ENCODE measurements around the gene HM13.
"Not testable (repeated sequence)": the region's sequence is repeated elsewhere in the genome, so short reads cannot be mapped to it uniquely, and the experiment has no call there.

The HM13 gene

GRCh38 chr20:31593221-31594001, 79.2 kb downstream of the HM13 start:
- DNase-seq (ENCODE audit: low spot score), result peak; percentile 25

GRCh38 chr20:31594002-31594557, 79.8 kb downstream of the HM13 start:
- no peak for DNase-seq (ENCODE audit: low spot score)

- no peak for DNase-seq (ENCODE audit: low spot score)
These were observed 80.5 kb downstream of the HM13 start for GRCh38 chr20:31594558-31595379.

- DNase-seq (ENCODE audit: low spot score), result no peak
These were observed 81.1 kb downstream of the HM13 start for GRCh38 chr20:31595380-31595653.

GRCh38 chr20:31595654-31596411, 81.6 kb downstream of the HM13 start:
- DNase-seq (ENCODE audit: low spot score), result no peak

GRCh38 chr20:31596412-31596715, 82.1 kb downstream of the HM13 start:
- not testable (repeated sequence) for DNase-seq (ENCODE audit: low spot score)

GRCh38 chr20:31596831-31597480, 82.7 kb downstream of the HM13 start:
- DNase-seq (ENCODE audit: low spot score), result no peak

GRCh38 chr20:31597481-31597855, 83.2 kb downstream of the HM13 start:
- no peak for DNase-seq (ENCODE audit: low spot score)

GRCh38 chr20:31602431-31602778, 88.2 kb downstream of the HM13 start:
- DNase-seq (ENCODE audit: low spot score), result no peak

- peak; percentile 92 for DNase-seq (ENCODE audit: low spot score)
These were observed 88.7 kb downstream of the HM13 start for GRCh38 chr20:31602779-31603441.

GRCh38 chr20:31603822-31604566, 89.8 kb downstream of the HM13 start:
- DNase-seq (ENCODE audit: low spot score), result peak; percentile 86

- no peak for DNase-seq (ENCODE audit: low spot score)
These were observed 90.4 kb downstream of the HM13 start for GRCh38 chr20:31604567-31605030.

GRCh38 chr20:31605031-31605901, 91.0 kb downstream of the HM13 start, which contains the start of gene ID1:
Gene ID1 (plus strand): TSS chr20:31605289. CDS start chr20:31605388, 99 bp downstream.
- peak; percentile 87 for DNase-seq (ENCODE audit: low spot score)

GRCh38 chr20:31605902-31606803, 91.9 kb downstream of the HM13 start:
- DNase-seq (ENCODE audit: low spot score), result no peak

GRCh38 chr20:31606804-31607639, 92.8 kb downstream of the HM13 start:
- no peak for DNase-seq (ENCODE audit: low spot score)

- DNase-seq (ENCODE audit: low spot score), result no peak
These were observed 93.5 kb downstream of the HM13 start for GRCh38 chr20:31607640-31608250.

- no peak for DNase-seq (ENCODE audit: low spot score)
These were observed 94.2 kb downstream of the HM13 start for GRCh38 chr20:31608251-31608945.
